ENCODE results near the gene SLCO4C1.

Gene SLCO4C1

GRCh38 chr5:102288630-102289029, 7.5 kb downstream of the SLCO4C1 start:
- TF ChIP-seq CTCF (IDR thresholded peaks at IDR 0.05; ENCODE audit: low read depth, low read length) = no peak
- H3K4me3 ChIP-seq (ENCODE audit: low read depth, low read length) = no peak overlapping the region

- TF ChIP-seq CTCF (IDR thresholded peaks at IDR 0.05; ENCODE audit: low read depth, low read length) = no peak
- no peak overlapping the region for H3K4me3 ChIP-seq (ENCODE audit: low read depth, low read length)
Observed at GRCh38 chr5:102286476-102286875, 9.6 kb downstream of the SLCO4C1 start.

GRCh38 chr5:102283102-102283797, 12.8 kb downstream of the SLCO4C1 start:
- H3K4me3 ChIP-seq (ENCODE audit: low read depth, low read length) = no peak overlapping the region
- TF ChIP-seq CTCF (IDR thresholded peaks at IDR 0.05; ENCODE audit: low read depth, low read length) = no peak

GRCh38 chr5:102279711-102280110, 16.4 kb downstream of the SLCO4C1 start:
- no peak for TF ChIP-seq CTCF (IDR thresholded peaks at IDR 0.05; ENCODE audit: low read depth, low read length)
- no peak overlapping the region for H3K4me3 ChIP-seq (ENCODE audit: low read depth, low read length)

- H3K4me3 ChIP-seq (ENCODE audit: low read depth, low read length) = no peak overlapping the region
- TF ChIP-seq CTCF (IDR thresholded peaks at IDR 0.05; ENCODE audit: low read depth, low read length) = no peak
Observed at GRCh38 chr5:102278231-102278630, 17.9 kb downstream of the SLCO4C1 start.

GRCh38 chr5:102277144-102277543, 18.9 kb downstream of the SLCO4C1 start:
- H3K4me3 ChIP-seq (ENCODE audit: low read depth, low read length) = no peak overlapping the region
- no peak for TF ChIP-seq CTCF (IDR thresholded peaks at IDR 0.05; ENCODE audit: low read depth, low read length)

GRCh38 chr5:102271759-102272158, 24.3 kb downstream of the SLCO4C1 start:
- TF ChIP-seq CTCF (IDR thresholded peaks at IDR 0.05; ENCODE audit: low read depth, low read length) = no peak
- no peak overlapping the region for H3K4me3 ChIP-seq (ENCODE audit: low read depth, low read length)
